Activated CD8-positive, alpha-beta T cell treated with anti-CD3 and anti-CD28 coated beads for 36 hours (primary cell): ENCODE data around the gene ZNF865. TPM values are rescaled to one million over a fixed set of nuclear protein-coding genes. Genes with fewer than 3 reads are reported as not detected.

Source experiments
- ATAC-seq: fragments of 200-7000 bp; cut with Tn5 transposase; one replicate; pipeline ENCODE4 v1.10.0; 2021; ENCODE audit warnings: mild to moderate bottlenecking, moderate library complexity
- CTCF ChIA-PET: fragments of 350-600 bp; sonication (Branson Sonifier 250); formaldehyde crosslinking; loops from one replicate; lab custom pipeline; 2021; ENCODE audit warnings: antibody characterized with exemption; lab: Charles Lee
- POLR2A ChIA-PET: fragments of 350-600 bp; sonication (Branson Sonifier 250); formaldehyde crosslinking; loops from one replicate; lab custom pipeline; 2021; ENCODE audit warnings: antibody characterized with exemption; lab: Charles Lee
- DNase-seq: peaks from one replicate; pipeline ENCODE4 v3.0.0-alpha.2; 2020
- H3K27ac Mint-ChIP-seq: one replicate; pipeline ENCODE4 v1.8.0; 2021; ENCODE audit warnings: mild to moderate bottlenecking, mixed read lengths
- H3K27me3 Mint-ChIP-seq: one replicate; pipeline ENCODE4 v1.8.0; 2021; ENCODE audit warnings: mixed read lengths
- H3K36me3 Mint-ChIP-seq: one replicate; pipeline ENCODE4 v1.8.0; 2021; ENCODE audit warnings: low read depth, mixed read lengths
- H3K4me1 Mint-ChIP-seq: one replicate; pipeline ENCODE4 v1.8.0; 2021; ENCODE audit warnings: low read depth, mixed read lengths
- H3K4me3 Mint-ChIP-seq: one replicate; pipeline ENCODE4 v1.8.0; 2021; ENCODE audit warnings: mild to moderate bottlenecking, moderate library complexity, mixed read lengths
- H3K9me3 Mint-ChIP-seq: one replicate; pipeline ENCODE4 v1.8.0; 2021; ENCODE audit warnings: mixed read lengths
- intact Hi-C: fragments of 100-400 bp; cut with micrococcal nuclease; formaldehyde crosslinking; loops from one replicate; pipeline ENCODE4 v1.10.0; 2022
- total RNA-seq, 2 experiments: library from RNA; stranded (reverse); gene quantifications; one replicate each; pipeline ENCODE4 v1.2.3, GENCODE V29; 2021
- TF ChIP-seq, protein P1 (sequence below): fragments of 200-600 bp; IDR thresholded peaks from one replicate; pipeline ENCODE4 v1.8.0; 2022; ENCODE audit warnings: antibody characterized with exemption, mild to moderate bottlenecking

The ZNF865 gene
- total RNA-seq, 2 experiments from 2014 or later = 10.6 to 11.7 TPM

GRCh38 chr19:55621205-55621672, 15.8 kb downstream of the ZNF865 start:
- TF ChIP-seq, protein P1, sequence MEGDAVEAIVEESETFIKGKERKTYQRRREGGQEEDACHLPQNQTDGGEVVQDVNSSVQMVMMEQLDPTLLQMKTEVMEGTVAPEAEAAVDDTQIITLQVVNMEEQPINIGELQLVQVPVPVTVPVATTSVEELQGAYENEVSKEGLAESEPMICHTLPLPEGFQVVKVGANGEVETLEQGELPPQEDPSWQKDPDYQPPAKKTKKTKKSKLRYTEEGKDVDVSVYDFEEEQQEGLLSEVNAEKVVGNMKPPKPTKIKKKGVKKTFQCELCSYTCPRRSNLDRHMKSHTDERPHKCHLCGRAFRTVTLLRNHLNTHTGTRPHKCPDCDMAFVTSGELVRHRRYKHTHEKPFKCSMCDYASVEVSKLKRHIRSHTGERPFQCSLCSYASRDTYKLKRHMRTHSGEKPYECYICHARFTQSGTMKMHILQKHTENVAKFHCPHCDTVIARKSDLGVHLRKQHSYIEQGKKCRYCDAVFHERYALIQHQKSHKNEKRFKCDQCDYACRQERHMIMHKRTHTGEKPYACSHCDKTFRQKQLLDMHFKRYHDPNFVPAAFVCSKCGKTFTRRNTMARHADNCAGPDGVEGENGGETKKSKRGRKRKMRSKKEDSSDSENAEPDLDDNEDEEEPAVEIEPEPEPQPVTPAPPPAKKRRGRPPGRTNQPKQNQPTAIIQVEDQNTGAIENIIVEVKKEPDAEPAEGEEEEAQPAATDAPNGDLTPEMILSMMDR = no peak
- intact Hi-C loops = no loop called here
- POLR2A ChIA-PET = interaction anchor here (4.0 kb wide), 1 partner anchor 15 kb away, joined by 26 read pairs; the partner anchor contains the start of gene ZNF865

DNA sequence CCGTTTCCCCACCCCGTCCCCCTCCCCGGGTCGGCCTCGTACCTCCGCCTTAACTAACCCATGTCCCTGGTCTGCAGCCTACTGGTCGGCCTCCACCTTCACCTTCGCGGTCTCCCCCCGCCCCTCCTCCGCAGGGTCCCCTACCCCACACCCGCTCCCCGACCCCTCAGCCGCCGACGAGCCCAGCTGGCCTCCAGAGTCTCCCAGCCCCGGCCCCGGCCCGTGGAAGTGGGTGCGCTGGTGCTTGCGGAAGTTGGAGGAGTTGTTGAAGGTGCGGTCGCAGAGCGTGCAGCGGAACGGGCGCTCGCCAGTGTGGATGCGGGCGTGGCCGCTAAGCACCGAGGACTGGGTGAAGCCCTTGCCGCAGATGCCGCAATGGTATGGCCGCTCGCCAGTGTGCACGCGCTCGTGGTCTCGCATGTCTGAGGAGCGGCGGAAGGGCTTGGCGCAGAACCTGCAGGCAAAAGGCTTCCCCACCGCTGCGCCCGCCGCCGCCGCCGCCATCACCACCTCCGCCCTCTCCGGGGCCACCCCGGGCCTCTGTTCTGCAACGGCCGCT, 16.3 kb downstream of the ZNF865 start:
- TF ChIP-seq, protein P1 = no peak
- ChIA-PET POLR2A (interaction anchor here (4.0 kb wide), 1 partner anchor 15 kb away, joined by 26 read pairs; the partner anchor contains the start of gene ZNF865), CTCF (interaction anchor here (1.6 to 2.1 kb wide), 2 partner anchors 9 to 11 kb away, joined by 6 to 7 read pairs; no protein-coding TSS in a partner anchor)
- Mint-ChIP-seq H3K36me3 (peaks cover 26% of the 10 kb centered on the region), H3K4me1 (peaks cover 50% of the 10 kb centered on the region), H3K27me3 (peaks cover under 1% of the 10 kb centered on the region), H3K27ac (no peak overlapping the region), H3K9me3 (no peaks in the 10 kb centered on the region), H3K4me3 (no peak overlapping the region)
- no peak for DNase-seq
- intact Hi-C loops = no loop called here
- no peak for ATAC-seq

More at GRCh38 chr19:55621205-55621672, 15.8 kb downstream of the ZNF865 start:
- no peak for ATAC-seq
- no peak for DNase-seq
- no peak overlapping the region for H3K4me3 Mint-ChIP-seq
- peaks cover 28% of the 10 kb centered on the region for H3K36me3 Mint-ChIP-seq
- no peaks in the 10 kb centered on the region for H3K9me3 Mint-ChIP-seq
- peak overlapping the region; percentile 86 for H3K27ac Mint-ChIP-seq
- no peaks in the 10 kb centered on the region for H3K27me3 Mint-ChIP-seq
- H3K4me1 Mint-ChIP-seq = peaks cover 45% of the 10 kb centered on the region
- CTCF ChIA-PET = interaction anchor here (1.6 to 2.4 kb wide), 3 partner anchors 10 to 15 kb away, joined by 6 to 14 read pairs (median 7); partner anchors contain the start of gene ZNF865

DNA sequence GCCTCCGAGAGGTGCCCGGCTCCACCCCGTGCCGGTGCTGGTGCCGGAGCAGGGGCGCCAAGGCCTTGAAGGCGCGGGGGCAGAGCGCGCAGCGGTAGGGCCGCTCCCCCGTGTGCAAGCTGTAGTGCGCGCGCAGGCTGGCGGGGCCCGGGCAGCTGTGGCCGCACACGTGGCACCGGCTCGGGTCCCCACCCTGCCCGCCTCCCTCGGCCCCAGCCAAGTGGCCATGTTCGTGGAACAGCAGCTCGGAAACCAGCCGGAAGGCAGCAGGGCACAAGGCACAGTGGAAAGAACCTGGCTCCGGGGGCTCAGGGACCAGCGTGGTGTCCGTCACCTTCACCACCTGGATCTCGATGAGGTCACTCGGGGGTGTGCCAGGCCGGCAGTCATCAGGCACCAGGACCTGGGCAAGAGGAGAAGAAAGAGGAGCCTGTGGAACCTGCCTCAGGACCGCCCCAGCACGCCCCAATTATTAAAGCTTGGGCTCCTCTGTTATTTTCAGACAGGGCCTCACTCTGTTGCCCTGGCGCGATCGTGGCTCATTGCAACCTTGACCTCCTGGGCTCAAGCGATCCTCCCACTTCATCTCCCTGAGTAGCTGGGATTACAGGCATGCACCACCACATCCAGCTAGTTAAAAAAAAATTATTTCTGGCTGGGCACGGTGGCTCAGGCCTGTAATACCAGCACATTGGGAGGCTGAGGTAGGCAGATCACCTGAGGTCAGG, 17.0 kb downstream of the ZNF865 start:
- Mint-ChIP-seq H3K27me3 (peaks cover 3% of the 10 kb centered on the region), H3K36me3 (peaks cover 21% of the 10 kb centered on the region), H3K4me3 (no peak overlapping the region), H3K27ac (no peak overlapping the region), H3K4me1 (peaks cover 56% of the 10 kb centered on the region), H3K9me3 (no peaks in the 10 kb centered on the region)
- DNase-seq (no peak), ATAC-seq (no peak)
- intact Hi-C loops = no loop called here
- TF ChIP-seq, protein P1 = no peak
- ChIA-PET CTCF (interaction anchor here (1.7 to 3.1 kb wide), 3 partner anchors 9 to 16 kb away, joined by 7 to 20 read pairs (median 11); partner anchors contain the start of gene ZNF865), POLR2A (interaction anchor here (0.8 to 1.2 kb wide), 2 partner anchors 42 to 232 kb away, joined by 3 read pairs; partner anchors contain the start of gene ZNF579)

- Mint-ChIP-seq H3K4me3 (peak overlapping the region; percentile 82), H3K36me3 (peaks cover 18% of the 10 kb centered on the region), H3K9me3 (no peaks in the 10 kb centered on the region), H3K4me1 (peaks cover 56% of the 10 kb centered on the region), H3K27ac (no peak overlapping the region), H3K27me3 (peaks cover 6% of the 10 kb centered on the region)
- intact Hi-C loops = no loop called here
- ChIA-PET POLR2A (interaction anchor here (0.8 to 2.0 kb wide), 3 partner anchors 17 to 233 kb away, joined by 3 to 7 read pairs (median 3); partner anchors contain the start of genes ZNF579 and ZNF865), CTCF (interaction anchor here (1.7 to 3.1 kb wide), 2 partner anchors 10 to 17 kb away, joined by 11 to 20 read pairs; partner anchors contain the start of gene ZNF865)
- TF ChIP-seq, protein P1 = no peak
- ATAC-seq = no peak
- no peak for DNase-seq
Measured at GRCh38 chr19:55623130-55623529, 17.7 kb downstream of the ZNF865 start.
